Fibroblast of skin of right quadriceps (primary cell): ENCODE data around the gene ZDHHC12.

Experiments used
- DNase-seq: peaks from one replicate; pipeline ENCODE4 v3.0.0-alpha.2; 2013

The ZDHHC12 gene

GRCh38 chr9:128684325-128685199, 39.4 kb downstream of the ZDHHC12 start:
- DNase-seq, result peak; percentile 72

DNA sequence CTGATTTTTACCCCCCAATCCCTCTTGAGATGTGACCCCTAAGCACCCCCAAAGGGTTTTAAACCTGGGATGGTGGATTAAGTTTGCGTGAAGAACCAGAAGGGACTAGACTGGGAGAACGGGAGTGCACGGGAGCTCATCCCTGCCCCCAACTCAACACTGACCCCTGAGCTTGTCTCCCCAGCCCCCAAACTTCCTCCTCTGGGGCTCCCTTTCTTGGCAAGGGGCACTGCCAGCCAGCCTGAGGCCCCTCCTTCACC, 39.9 kb downstream of the ZDHHC12 start:
- DNase-seq, result no peak

DNA sequence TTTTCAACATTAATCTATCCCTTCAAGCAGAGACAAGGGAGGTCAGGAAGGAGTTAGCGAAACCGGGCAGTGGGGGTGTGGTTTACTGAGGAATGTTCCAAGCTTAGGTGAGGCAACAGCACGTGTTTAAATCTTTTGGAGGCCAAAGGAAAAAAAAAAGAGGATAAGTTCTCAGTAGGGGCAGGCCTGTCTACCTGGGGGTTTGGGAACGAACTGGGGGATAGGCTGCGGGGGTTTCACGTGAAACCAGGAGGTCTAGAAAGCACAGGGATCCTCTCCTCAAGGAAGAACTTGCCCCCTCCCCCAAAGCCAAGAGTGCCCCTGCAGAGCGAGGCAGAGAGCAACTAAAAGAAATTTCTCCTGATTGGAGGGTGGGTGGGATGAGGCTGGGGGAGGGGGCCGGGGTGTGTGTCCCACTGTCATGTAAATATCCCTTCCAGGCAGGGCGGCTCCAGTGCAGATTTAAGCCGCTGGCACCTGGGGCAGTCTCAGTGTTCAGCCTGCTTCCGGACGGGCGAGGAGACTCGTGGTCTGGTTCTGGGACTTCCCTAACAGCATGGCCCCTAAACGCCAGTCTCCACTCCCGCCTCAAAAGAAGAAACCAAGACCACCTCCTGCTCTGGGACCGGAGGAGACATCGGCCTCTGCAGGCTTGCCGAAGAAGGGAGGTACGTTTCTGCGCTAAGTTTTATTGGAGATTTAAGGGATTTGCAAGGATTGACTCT, 40.4 kb downstream of the ZDHHC12 start:
- peak; percentile 58 for DNase-seq

DNA sequence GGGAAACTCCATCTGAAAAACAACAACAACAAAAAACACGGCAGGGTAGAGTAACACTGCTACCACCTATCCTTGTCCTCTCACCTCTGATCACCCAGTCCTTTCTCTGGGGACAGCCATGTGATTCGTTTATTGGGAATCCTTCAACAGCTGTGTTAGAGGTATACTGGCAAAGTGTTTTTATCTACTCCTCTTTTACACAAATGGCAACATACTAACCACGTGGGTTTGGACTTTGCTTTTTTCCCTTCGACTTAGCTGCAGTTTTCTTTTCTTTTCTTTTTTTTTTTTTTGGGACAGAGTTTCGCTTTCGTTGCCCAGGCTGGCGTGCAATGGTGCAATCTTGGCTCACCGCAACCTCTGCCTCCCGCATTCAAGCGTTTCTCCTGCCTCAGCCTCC, 46.1 kb downstream of the ZDHHC12 start:
- DNase-seq, result no peak

- no peak for DNase-seq
Observed at GRCh38 chr9:128675382-128675781, 48.5 kb downstream of the ZDHHC12 start.
